ENCODE measurements around the gene ARHGEF19.
"Not testable (repeated sequence)": the region's sequence is repeated elsewhere in the genome, so short reads cannot be mapped to it uniquely, and the experiment has no call there.

Gene ARHGEF19

DNA sequence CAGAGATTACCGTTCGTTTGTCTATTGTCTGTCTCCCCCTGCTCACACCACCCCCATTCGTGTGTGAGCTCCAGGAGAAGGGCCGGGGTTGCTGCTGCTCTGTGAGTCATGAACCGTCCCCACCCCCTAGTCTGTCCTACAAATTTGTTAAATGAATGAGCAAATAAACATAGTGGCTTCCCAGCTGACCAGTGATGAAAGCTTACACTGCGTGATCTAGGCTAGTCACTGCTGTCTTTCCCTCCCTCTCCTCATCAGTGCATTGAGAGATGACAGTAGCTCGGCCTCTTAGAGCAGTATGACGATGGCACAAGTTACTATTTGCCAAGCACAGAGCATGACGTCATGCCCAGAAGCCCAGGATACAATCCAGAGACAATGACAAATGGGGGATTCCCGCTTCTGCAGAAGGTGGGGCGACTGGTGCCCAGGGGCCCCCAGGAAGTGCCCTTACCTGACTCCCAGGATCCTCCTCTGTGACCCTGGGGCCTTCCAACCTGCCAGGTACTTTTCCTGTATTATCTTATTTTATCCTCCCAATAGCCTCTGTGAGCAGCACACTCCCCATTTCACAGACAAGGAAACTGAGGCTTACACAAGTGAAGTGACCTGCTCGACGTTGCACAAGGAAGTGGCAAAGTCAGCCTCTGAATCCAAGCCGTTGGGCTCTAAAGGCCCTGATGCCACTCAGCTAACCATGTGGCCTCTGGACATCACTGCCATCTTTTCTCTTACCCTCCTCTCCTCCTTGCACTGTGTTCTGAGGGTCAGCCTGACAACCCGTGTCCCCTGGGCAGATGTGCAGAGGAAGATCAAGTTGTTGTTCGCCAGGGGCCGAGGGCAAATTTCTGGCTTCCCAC is 48.0 kb downstream of the ARHGEF19 start:
- DNase-seq = peak in 1 of 2 donors; percentile 17

DNA sequence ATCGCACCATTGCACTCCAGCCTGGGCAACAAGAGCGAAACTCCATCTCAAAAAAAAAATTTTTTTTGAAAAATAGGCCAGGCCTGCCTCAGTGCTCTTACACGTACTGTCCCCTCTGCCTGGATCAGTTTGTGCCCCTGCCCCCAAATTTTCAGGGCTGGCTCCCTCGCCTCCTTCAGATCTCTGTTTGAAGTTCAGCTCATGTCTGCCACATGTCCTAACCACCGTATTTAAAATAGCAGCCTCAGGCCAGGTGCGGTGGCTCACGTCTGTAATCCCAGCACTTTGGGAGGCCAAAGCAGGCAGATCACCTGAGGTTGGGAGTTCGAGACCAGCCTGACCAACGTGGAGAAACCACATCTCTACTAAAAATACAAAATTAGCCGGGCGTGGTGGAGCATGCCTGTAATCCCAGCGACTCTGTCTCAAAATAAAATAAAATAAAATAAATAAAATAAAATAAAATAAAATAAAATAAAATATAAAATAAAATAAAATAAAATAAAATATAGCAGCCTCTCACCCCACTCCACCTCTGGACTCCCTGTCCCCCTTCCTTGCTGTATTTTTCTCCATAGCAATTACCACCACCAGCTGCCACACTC is 48.7 kb downstream of the ARHGEF19 start:
- not testable (repeated sequence) for DNase-seq

DNA sequence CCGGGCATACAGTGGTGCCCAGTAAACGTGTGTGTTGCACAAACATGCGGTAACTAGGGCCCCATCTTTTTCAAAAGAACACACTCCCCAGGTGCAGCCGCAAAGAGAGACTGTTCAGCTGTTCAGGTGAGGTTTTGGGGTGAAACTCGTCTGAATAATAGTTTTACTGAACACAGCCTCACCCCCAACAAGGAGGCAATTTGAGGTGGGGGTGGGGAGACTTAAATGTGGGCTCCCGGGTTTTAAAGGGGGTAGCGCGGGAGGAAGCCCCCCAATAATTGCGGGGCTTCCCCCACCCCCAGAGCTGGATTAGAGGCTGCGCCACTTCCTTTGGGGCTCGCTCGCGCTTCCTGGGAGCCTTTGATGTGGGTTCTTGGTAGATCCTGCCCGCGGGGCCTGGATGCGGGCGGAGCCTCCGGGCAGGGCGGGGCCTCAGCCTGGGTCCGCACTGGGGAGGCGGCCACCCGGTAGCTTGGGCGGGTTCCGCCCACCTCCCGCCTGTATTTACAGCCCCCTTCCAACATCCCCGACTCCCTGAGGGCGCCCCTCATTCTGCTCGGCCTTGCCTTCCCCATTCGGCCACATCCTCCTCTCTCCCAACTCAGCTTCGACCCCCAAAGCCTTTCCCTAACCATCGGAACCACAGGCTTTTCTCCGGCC is 50.2 kb downstream of the ARHGEF19 start:
- no peak for DNase-seq

DNA sequence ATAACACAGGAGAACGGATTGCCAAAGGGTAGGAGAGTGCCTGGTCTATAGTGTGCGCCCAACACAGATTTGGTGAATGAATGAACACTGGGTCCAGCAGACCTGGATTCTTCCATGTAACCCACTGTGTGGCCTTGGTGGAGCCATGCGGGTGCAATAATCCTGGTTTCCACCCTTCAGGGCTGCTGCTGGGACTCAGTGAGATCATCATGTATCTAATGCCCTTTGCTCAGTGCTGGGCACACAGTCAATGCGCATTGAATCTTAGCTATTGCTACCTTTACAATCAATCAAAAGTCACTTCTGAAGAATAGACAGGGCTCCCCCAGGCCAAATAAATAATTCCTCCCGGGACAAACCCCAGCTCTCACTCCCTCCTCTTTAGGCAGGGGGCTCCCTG is 50.7 kb downstream of the ARHGEF19 start:
- DNase-seq = no peak

DNA sequence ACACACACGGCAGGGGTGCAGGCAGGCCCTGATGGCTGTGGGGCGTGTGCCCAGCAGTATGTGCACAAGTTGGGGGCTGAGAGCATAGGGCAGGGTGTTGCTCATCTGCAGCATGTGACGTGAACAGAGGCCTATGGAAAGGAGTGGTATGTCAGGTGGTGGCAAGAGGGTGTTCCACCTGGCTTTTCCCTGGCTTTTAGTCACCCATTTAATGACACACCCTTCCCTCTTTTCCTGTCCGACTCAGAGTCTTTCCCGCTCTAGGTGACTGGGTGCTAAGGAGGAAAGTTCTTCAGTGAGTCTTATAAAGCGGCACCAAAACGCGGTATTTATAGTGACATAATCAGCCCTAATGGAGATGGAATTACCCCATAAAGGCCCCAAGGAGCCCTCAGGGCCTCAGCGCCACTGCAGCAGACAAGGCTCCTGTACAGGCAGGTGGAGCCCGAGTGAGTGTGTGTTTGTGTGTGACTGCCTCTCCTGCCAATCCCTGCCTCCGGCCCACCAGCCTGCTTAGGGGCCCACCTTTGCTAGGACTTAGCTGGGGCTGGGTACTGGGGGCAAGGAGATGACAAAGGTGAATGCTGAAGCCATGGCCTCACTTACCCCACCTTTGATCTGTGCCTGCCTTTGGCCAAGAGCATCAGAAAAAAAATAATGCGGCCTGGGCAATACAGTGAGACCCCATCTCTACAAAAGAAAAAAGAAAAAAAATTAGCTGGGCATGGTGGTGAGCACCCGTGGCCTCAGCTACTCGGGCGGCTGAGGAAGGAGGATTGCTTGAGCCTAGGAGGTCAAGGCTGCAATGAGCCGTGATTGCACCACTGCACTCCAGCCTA is 53.2 kb downstream of the ARHGEF19 start:
- DNase-seq = no peak

DNA sequence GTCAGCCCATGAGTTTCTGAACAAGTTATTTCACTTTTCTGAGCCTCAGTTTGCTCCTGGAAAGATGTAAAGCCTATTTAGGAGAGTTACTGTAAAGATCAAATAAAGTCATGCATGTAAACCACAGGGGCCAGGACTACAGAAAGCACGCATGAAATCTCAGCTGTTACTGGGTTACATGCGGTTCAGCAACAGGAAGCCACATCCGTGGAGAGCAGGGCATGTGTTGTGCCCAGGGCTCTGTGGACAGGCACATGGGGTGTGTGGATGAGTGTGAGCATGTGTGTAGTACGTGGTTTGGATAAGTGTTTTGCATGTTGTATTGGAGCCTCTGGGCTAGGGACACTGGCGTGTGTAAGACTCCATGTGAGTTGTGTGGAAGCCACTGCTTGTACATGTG is 54.4 kb downstream of the ARHGEF19 start:
- no peak for DNase-seq

DNA sequence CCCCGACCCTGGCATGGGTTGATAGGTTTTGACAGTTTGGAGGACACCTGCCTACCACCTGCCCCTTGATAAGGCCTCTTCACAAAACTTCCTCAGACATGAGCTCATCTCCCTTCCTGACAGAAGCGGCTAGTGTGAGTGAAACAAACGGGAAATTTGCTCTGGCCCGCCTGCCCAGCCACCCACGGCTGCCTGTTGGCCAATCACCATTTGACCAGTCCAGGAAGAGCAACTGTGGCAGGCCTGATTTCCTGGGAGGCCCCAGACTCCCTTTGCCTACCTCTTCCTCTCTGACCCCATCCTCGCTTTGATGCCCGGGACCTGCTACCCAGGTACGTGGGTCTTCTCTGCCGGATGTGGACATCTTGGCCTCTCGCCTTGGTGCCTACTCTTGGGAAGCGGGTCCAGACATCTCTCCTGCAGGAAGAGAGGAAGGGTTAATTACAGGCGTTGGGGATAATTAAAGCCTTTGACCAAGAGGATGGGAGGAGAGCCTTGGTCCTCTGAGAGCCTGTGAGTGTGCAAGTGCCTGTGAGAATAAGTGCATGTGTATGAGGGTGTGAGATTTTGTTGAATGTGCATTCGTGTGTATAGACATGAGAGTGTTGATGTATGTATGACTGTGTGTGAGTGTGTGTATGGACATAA is 55.5 kb downstream of the ARHGEF19 start:
- DNase-seq = peak; percentile 62 to 73

DNA sequence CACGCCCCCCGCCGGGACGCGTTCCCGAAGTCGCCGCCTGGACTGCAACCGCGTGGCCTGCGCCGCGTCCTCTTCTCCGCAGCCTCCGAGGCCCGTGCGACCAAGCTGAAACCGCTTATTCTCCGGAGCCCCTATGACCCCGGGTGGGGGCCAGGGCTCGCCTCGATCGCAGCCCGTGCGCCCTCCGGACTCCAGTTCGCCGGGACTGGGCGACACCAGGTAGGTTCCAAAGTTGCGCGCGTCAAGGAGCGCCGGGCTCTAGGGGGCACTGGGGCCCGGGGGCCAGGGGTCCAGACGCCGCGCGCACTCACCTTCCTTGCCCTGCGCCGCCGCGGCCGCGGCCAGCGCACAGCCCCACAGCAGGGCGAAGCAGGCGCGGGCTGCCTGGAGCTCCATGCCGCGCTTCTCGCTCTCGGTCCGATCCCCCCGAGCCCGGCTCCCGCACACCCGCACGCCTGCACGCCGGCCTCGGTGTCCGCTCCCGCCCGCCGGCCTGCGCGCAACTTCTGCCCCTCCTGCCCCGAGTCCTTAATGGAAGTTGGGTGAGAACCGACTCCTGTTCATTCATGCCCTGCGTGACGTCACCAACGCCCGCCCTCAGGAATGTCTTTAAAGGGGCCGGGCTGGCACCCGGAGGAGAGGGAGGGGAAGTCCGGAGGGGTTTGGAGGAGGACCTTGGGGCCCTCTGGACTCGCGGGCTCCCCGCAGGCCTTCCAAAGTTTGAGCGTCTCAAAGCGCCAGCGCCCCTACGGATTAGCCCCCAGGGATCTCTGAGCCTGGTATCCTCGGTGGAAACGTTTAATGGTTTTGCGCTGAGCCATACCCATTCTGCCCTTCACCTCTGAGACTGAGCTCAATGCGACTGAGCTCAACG is 56.7 kb downstream of the ARHGEF19 start, which contains the start of gene EPHA2:
TSS of gene EPHA2 (minus strand) at position 533 of the 874 bp plus-strand sequence. CDS start at position 396, 137 bp downstream.
- DNase-seq = no peak

DNA sequence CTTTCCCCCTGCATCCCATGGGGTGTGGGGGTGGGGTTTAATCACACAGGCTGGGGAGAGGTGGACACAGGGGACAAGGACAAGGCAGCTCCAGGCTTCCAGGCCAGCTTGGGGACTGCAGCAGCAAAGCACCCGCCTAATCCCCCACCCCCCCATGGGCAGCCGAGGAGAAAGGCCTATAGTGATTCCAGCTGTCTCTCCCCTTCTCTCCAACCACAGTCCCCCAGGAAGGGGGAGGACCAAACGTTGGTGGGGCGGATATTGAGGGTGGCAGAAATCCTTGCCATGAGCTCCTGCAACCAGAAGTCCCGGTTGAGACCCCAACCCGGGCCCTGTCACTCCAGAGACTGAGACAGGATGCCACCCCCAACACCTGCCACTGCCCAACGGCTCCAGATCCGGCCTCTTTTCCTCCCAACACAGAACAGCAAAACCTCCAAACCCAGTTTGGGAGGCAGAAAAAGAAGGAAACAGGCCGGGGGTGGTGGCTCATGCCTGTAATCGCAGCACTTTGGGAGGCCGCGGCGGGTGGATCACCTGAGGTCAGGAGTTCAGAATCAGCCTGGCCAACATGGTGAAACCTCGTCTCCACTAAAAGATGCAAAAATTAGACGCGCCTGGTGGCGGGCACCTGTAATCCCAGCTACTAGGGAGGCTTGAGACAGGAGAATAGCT is 58.3 kb downstream of the ARHGEF19 start:
- DNase-seq = no peak

DNA sequence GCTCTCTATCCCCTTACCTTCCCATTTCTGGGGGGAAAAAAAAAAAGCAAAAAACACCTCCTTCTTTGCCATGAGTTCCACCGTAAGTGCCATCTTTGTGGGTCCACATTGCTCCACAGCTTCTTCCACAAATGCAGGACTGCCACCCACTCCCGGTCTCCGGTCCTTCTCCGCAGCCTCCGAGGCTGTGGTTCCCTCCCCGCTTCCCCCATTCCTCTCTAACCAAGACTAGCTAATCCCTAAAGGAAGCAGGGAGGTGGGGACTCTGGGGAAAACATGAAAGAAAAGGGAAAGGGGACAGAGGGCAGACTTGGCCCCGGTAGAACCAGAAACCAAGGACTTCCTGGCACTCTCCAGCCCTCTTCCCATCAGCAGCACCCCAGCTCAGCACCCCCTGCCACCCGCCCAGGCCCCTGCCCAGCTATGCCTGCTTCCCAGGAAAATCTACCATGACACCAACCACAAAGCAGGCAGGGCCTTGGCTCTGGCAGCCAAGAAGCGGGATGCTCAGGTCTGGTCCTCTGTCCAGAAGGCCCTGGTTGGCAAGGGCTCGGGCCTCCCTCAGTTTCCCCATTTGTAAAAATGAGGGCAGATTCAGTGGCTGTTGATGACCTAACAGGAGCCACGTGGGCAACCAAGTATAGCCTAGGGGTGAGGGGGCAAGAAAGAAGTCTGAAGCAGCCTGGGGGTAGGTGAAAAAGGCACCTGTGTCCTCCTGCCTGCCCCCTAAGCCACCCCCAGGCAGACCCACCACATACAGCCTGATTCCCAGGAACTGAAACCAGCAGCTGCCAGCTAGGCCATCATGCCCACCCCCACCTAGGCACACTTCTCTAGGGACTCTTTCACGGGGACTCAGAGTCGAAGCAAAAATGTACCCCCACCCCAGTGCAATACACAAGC is 59.1 kb downstream of the ARHGEF19 start:
- no peak for DNase-seq

DNA sequence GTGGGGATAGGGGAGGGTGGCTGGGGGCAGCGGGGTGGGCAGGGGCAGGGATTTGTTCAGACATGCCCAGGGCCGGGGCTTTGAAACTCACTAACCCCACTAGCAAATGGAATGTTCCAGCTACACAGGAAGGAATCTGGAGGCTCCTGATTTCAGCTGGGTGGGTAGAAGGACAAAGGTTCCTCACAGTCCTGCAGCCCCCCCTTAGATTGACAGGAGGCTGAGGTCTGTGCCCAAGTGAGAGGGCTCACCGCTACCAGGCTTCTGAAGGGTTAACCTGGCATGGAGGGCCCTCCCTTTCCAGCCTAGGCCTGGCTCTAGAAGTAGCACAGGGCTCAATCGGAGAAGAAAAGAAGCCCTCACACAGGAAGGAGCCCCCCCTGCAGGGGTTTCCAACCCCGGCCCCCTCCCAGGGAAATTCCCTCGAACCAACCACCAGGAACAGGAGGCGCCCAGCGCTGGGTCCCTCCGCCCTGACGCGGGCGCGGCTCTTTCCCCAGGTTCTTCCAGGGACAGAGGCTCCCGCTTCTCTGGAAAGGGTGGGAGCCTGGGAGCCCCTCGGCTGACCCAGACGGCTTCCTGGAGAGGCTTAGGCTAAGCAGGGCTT is 59.9 kb downstream of the ARHGEF19 start:
- no peak for DNase-seq

DNA sequence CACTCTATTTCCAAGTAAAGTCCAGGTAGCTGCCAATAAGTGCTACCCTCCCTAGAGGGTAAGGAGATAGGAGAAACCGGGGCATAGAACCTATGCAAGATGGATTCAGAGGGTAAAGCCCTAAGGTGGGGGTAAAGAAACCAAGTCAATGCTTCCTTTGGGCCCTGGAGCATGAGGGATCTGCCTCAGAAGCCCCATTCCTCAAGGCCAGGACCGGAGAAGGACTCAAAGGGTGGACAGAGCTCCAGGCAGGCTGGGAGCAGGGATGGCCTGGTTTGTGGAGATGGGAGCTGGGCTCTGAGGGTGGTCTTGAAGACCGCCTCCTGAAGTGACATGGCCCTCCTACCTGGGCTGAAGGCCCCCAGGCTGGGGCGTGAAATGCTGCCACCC is 60.5 kb downstream of the ARHGEF19 start:
- DNase-seq = no peak

DNA sequence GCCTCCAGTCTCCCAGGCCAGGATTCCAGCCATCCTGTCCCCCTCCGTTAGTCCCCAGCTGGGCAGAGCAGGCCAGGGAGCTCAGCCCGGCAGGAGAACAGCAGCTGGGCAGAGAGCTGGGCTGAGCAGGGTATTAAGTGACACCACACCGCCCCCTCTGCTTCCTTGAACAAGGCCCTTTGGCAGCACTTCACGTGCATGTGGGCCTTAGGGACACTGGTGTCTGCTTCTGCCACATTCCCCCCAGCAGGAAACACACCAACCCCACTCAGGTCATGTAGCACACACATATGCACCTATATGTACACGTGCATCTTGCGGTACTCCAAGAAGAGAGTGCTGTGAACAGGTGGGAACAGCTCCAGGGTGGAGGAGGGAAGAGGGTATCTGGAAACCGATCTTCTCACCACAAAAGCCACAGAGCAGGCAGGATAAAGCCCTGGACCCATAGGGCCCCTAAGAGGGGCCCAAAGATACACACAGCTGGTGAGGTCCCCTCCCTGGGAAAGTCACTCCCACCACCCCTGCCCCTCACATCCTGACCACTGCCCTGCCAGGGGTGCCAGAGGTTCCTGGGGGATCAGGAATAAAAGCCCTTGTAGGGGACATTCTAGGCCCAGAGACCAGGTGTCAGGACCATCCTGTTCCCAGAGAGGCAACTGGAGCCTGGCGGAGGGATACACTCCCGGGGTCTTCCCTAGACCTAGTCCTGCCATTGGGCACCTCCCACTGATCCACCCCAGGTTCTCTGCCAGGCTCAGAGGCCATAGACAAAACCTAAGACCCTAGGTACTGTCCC is 61.1 kb downstream of the ARHGEF19 start:
- DNase-seq = no peak

DNA sequence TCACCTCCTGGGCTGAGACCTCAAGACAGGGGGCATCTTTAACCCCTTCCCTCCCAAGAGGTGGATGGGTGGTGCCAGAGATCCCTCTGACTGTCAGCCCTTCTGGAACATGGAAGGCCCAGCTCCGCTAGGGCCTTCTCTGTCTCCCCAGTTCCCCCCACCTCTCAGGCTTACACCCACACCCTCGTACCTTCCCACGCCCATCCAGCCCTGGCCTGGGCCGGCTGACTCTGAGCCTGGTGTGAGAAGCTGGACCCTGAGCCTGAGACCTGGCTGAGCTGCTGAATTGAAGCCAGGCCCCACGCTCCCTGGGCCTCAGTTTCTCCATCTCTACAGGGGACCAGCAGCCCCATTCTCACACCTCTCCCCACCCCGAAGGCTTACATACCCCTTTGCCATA is 61.9 kb downstream of the ARHGEF19 start:
- no peak for DNase-seq

DNA sequence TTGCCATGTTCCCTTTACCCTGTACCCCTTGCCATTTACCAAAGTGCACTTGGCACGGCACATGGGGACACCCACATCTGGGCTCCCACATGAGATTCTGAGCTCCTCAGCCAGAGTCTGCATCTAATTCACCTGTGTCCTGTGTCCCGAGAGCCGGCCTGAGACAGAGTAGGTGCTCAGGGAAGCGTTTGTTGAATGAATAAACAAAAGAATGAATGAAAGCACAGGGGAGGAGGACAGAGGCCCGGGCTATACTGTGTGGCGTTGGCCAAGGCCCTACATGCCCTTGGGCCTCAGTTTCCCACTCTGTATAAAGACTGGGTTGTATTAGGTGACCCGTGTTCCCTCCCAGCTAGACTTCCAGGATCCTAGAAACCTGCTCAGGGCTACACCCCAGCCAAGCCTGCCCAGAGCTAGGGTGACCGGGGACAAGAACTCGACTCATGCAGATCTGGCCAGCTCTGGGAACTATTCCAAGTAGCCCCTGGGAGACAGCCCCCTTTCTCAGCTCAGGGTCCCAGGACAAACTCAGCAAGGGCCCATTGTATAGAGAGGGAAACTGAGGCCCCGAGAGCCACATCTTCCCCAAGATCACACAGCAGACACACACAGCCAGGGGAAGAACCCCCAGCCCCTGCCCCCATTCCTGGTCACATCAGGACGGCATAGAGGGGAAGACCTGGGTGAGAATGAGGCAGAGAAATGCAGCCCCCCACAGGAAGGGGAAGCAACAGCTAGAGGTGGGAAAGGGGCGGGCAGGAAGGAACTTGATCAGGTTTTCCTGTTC is 62.6 kb downstream of the ARHGEF19 start:
- DNase-seq = no peak

DNA sequence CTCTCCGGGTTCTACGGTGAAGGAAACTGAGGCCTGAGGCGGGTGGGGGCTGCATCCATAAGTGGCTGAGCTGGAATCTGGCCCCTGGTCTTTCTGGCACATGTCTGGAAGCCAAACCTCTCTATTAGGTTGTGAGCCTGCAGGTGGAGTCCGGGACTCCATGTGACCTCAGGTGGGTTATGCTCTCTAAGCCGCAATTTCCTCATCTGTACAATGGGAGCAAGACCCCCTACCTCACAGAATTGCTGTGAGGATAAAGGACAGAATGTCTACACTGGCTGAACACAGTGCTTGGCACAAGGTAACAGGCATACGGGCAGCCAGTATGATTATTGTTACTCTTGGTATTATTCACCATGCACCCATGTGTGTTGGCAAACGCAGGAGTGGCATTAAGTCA is 63.3 kb downstream of the ARHGEF19 start:
- no peak for DNase-seq

Data from inflammatory macrophage (primary cell).